ENCODE measurements around the gene SLC1A5.

DNA sequence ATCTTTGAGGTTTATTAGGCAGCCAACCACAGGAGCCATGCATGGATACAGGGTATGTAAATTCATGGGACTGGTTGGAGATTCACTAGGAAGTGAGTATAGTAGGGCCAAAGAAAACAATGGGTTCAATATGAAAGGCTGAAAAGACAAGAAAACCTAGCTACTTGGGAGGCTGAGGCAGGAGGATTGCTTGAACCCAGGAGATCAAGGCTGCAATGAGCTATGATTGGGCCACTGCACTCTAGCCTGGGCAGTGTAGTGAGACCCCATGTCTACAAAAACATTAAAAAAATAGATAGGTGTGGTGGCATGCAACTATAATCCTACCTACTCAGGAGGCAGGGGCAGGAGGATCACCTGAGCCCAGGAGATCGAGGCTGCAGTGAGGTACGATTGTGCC is 10.3 kb upstream of the SLC1A5 start:
- TF ChIP-seq EZH2phosphoT487 (IDR thresholded peaks at IDR 0.05; ENCODE audit: insufficient read depth, low read depth) = no peak
- no peak for TF ChIP-seq EZH2 (IDR thresholded peaks at IDR 0.05; ENCODE audit: insufficient read depth, poor library complexity, severe bottlenecking)

Measured in GM23248 (cell line).